GM21576 (cell line): ENCODE measurements around the gene CSE1L.
"Not testable (repeated sequence)": the region's sequence is repeated elsewhere in the genome, so short reads cannot be mapped to it uniquely, and the experiment has no call there.

Experiments
- ATAC-seq: cut with Tn5 transposase; IDR thresholded peaks from one replicate; pipeline ENCODE4 v1.9.1; 2021; ENCODE audit warnings: mild to moderate bottlenecking, moderate library complexity; ENCODE audit not compliant: unreplicated experiment

CSE1L gene, protein sequence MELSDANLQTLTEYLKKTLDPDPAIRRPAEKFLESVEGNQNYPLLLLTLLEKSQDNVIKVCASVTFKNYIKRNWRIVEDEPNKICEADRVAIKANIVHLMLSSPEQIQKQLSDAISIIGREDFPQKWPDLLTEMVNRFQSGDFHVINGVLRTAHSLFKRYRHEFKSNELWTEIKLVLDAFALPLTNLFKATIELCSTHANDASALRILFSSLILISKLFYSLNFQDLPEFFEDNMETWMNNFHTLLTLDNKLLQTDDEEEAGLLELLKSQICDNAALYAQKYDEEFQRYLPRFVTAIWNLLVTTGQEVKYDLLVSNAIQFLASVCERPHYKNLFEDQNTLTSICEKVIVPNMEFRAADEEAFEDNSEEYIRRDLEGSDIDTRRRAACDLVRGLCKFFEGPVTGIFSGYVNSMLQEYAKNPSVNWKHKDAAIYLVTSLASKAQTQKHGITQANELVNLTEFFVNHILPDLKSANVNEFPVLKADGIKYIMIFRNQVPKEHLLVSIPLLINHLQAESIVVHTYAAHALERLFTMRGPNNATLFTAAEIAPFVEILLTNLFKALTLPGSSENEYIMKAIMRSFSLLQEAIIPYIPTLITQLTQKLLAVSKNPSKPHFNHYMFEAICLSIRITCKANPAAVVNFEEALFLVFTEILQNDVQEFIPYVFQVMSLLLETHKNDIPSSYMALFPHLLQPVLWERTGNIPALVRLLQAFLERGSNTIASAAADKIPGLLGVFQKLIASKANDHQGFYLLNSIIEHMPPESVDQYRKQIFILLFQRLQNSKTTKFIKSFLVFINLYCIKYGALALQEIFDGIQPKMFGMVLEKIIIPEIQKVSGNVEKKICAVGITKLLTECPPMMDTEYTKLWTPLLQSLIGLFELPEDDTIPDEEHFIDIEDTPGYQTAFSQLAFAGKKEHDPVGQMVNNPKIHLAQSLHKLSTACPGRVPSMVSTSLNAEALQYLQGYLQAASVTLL

DNA sequence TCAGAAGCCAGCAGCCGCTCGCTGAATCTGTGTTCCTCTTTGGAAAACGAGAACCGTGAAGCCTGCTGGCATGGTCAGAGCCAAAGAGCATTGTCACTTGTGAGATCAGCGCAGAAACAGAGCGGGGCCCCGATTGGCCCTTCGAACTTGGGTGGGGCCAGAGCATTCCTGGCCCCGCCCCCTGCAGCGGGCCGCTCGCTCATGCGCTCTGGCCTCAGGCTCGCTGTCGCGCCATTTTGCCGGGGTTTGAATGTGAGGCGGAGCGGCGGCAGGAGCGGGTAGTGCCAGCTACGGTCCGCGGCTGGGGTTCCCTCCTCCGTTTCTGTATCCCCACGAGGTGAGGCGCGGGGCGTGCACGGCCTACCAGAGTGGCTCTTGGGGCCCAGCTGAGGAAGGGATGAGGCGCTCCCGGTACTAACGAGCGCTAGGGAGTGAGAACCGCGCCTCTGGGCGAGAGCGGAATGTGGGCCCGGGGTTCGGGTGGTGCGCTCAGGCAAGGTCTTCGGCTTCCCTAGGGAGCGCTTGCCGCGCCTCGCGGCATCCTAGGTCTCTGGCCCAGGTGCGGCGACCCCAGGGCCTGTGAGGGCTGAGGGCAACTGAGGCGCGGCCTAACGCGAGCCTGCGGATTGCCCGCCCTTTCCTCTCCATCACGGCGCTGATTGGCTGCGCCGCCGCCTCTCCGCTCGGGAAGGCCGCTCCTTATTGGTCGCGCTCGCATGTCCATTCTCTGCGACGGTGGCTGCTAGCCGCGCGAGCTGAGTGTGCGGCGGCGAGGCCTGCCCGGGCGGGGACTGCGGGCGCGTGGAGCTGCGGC, at the start of gene CSE1L:
CSE1L (plus strand) TSS at position 226 of the 814 bp plus-strand sequence. CDS start 12,152 bp downstream, outside the sequence.
- ATAC-seq = peak; percentile 80

- no peak for ATAC-seq
Measured at GRCh38 chr20:48999890-49000870, 45.9 kb upstream of the CSE1L start.

DNA sequence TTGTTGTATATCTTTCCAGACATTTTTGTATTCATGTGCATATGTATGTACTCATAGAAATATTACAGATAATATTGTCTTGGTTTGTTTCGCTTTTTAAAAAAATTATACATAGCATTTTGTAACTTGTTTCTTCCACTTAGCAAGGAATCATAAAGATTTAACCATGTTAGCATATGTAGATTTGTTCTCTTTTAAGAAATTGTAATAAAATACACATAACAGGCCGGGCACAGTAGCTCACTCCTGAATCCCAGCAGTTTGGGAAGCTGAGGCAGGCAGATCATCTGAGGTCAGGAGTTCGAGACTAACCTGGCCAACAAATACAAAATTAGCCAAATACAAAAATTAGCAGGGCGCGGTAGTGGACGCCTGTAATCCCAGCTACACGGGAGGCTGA, 44.4 kb upstream of the CSE1L start:
- no peak for ATAC-seq

GRCh38 chr20:49006446-49006980, 39.6 kb upstream of the CSE1L start:
- ATAC-seq = no peak

GRCh38 chr20:49009899-49010631, 36.0 kb upstream of the CSE1L start:
- no peak for ATAC-seq

GRCh38 chr20:49024220-49024619, 21.9 kb upstream of the CSE1L start:
- no peak for ATAC-seq

DNA sequence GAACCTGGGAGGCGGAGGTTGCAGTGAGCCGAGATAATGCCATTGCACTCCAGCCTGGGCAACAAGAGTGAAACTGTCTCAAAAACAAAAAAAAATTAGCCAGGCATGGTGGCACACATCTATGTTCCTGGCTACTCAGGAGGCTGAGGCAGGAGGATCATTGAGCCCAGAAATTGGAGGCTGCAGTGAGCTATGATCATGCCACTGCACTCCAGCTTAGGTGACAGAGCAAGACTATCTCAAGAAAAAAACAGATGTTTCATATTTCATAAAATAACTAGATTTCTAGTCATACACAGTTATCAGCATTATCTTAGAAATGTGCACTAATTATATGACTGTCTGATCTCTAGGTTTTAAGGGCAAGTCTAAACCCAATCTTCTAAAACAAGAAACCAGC, 17.9 kb upstream of the CSE1L start:
- ATAC-seq = not testable (repeated sequence)

DNA sequence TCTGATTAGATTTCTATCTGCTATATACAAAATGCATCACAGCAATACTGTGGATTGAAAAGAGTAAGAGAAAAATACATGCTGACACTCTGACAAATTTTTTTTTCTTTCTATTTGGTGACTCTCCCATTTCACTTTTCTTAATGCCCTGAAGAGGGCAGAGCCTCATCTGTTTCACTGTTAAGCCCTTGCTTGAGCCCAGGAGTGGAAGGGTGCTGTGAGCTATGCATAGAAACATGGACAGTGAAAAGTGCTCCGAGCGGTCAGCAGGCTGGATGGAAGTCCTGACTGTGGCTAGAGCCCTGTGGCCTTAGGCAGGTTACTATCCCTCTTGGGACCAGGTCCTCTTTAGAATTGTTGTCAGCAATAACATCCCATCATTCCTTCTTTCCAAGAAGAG, 17.4 kb upstream of the CSE1L start:
- no peak for ATAC-seq

DNA sequence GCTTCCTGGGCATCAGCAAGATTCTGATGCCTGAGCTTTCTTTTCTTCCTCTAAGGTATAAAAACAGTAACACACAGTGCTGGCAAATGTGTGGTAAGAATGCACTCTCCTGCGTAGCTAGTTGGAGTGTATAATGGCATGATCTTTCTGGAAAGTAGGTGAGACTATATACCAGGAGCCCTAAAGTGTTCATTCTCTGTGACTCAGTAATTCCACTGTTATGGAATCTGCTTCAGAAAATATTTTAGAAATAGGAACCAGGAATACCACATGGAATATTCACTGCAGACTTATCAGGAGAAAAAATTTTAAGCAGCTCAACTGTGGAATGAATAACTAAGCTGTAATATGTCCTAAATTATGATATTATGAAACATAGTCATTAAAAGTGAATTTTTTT, 16.9 kb upstream of the CSE1L start:
- no peak for ATAC-seq

- ATAC-seq = no peak
Measured at GRCh38 chr20:49030954-49031619, 15.0 kb upstream of the CSE1L start.

- ATAC-seq = no peak
Measured at GRCh38 chr20:49032455-49032854, 13.7 kb upstream of the CSE1L start.

- ATAC-seq = no peak
Measured at GRCh38 chr20:49034070-49034732, 11.9 kb upstream of the CSE1L start.

GRCh38 chr20:49037962-49038387, 8.1 kb upstream of the CSE1L start:
- no peak for ATAC-seq

DNA sequence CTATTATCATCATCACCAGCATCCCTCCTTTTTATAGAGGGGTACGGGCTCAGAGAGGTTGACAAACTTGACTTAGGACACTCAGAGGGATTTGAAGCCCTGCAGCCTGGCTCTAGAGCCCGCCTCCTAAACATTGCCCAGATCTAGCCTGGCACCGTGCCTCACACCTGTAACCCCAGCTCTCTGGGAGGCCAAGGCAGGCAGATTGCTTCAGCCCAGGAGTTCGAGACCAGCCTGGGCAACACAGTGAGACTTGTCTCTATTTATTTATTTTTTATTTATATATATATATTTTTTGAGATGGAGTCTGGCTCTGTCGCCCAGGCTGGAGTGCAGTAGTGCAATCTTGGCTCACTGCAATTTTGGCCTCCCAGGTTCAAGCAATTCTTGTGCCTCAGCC, 6.3 kb upstream of the CSE1L start:
- no peak for ATAC-seq

- ATAC-seq = no peak
Measured at GRCh38 chr20:49043000-49043399, 3.1 kb upstream of the CSE1L start.

- no peak for ATAC-seq
Measured at GRCh38 chr20:49045440-49046086, 549 bp upstream of the CSE1L start.

DNA sequence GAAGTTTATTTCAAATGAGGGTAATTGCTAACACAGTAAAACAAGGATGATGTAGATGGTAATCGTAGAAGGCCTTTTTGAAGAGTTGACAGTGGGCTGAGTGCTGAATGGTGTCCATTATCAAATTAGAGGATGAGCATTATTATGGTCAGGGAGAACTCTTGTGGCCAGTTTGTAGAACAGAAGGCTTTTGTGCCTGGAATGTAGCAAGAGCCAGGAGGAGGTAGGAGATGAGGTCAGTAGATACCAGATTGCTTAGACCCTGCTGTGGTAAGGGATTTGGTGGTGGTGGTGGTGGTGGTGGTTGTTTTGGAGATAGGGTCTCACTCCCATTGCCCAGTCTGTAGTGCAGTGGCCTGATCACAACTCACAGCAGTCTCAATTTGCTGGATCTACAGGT, 6.2 kb downstream of the CSE1L start:
- no peak for ATAC-seq
